Measurements from ENCODE around the gene ILDR1. TPM values are rescaled to one million over a fixed set of nuclear protein-coding genes. Genes with fewer than 3 reads are reported as not detected.
A peak's percentile ranks its signal among the peaks of the same experiment; 100 is the strongest.

Gene ILDR1
- total and polyA plus RNA-seq, 8 donors: 4.1 to 9.8 (median 5.3) TPM

- Histone ChIP-seq H3K4me1 (peaks cover 0 to 46% of the 10 kb centered on the region in 2 donors), H3K27ac (no peak overlapping the region), H3K36me3 (peaks cover 0 to 6% of the 10 kb centered on the region in 2 donors), H3K27me3 (no peaks in the 10 kb centered on the region), H3K9me3 (no peaks in the 10 kb centered on the region), H3K4me3 (no peak overlapping the region)
- ATAC-seq (no peak), DNase-seq (no peak)
- intact Hi-C loops (cut with DNase I): no loop called here
- TF ChIP-seq CTCF (IDR thresholded peaks at IDR 0.05): no peak
Measured at GRCh38 chr3:121996441-121996840, 25.6 kb downstream of the ILDR1 start.

GRCh38 chr3:121995161-121996137 is 26.6 kb downstream of the ILDR1 start:
- no peaks in the 10 kb centered on the region for H3K27me3 ChIP-seq
- H3K27ac ChIP-seq: peak overlapping the region; percentile 51 to 77
- DNase-seq: peak in 2 of 4 donors; percentile 44 to 80
- peaks cover 0 to 6% of the 10 kb centered on the region in 2 donors for H3K36me3 ChIP-seq
- intact Hi-C loops (cut with DNase I): no loop called here
- peak; percentile 89 for ATAC-seq
- H3K4me1 ChIP-seq: peaks cover 0 to 46% of the 10 kb centered on the region in 2 donors
- no peak overlapping the region for H3K4me3 ChIP-seq
- H3K9me3 ChIP-seq: no peaks in the 10 kb centered on the region
- peak; percentile 30 to 31 for TF ChIP-seq CTCF (IDR thresholded peaks at IDR 0.05)

GRCh38 chr3:121994551-121994950 is 27.5 kb downstream of the ILDR1 start:
- DNase-seq (no peak), ATAC-seq (no peak)
- Histone ChIP-seq H3K4me1 (peaks cover 0 to 46% of the 10 kb centered on the region in 2 donors), H3K4me3 (no peak overlapping the region), H3K9me3 (no peaks in the 10 kb centered on the region), H3K27ac (peak overlapping the region; percentile 51 to 77), H3K36me3 (peaks cover 0 to 6% of the 10 kb centered on the region in 2 donors), H3K27me3 (no peaks in the 10 kb centered on the region)
- intact Hi-C loops (cut with DNase I): no loop called here
- no peak for TF ChIP-seq CTCF (IDR thresholded peaks at IDR 0.05)

- no peak overlapping the region for H3K4me3 ChIP-seq
- peaks cover 0 to 32% of the 10 kb centered on the region in 2 donors for H3K4me1 ChIP-seq
- TF ChIP-seq CTCF (IDR thresholded peaks at IDR 0.05): no peak
- DNase-seq (no peak), ATAC-seq (no peak)
- H3K36me3 ChIP-seq: peaks cover 0 to 6% of the 10 kb centered on the region in 2 donors
- intact Hi-C loops (cut with DNase I): no loop called here
- no peak overlapping the region for H3K27ac ChIP-seq
- H3K9me3 ChIP-seq: no peaks in the 10 kb centered on the region
- H3K27me3 ChIP-seq: no peaks in the 10 kb centered on the region
Measured at GRCh38 chr3:121992601-121993560, 29.2 kb downstream of the ILDR1 start.
